Mesenchymal stem cell (in vitro differentiated cells and primary cell): ENCODE results near the gene POLR1C.
A peak's percentile ranks its signal among the peaks of the same experiment; 100 is the strongest.

Source experiments
- DNase-seq: peaks from one replicate; pipeline ENCODE4 v3.0.0-alpha.2; 2013
- H2AFZ ChIP-seq: one replicate; pipeline ENCODE4 v1.6.1; 2013; ENCODE audit warnings: low read depth, mild to moderate bottlenecking, control low read depth, inconsistent platforms, low read length, moderate library complexity
- H2AK5ac ChIP-seq: 2 replicates; pipeline ENCODE4 v1.6.1; 2013; ENCODE audit warnings: low read length, moderate library complexity, mild to moderate bottlenecking, inconsistent platforms; ENCODE audit not compliant: severe bottlenecking
- H2BK120ac ChIP-seq: one replicate; pipeline ENCODE4 v1.6.1; 2013; ENCODE audit warnings: low read depth, mild to moderate bottlenecking, inconsistent platforms, low read length, moderate library complexity
- H2BK12ac ChIP-seq, 2 experiments: one replicate each; pipeline ENCODE4 v1.6.1; 2013; ENCODE audit warnings: inconsistent platforms in 2 of 2, low read length in 2 of 2, mild to moderate bottlenecking in 2 of 2, moderate library complexity in 2 of 2, control low read depth in 1 of 2
- H2BK15ac ChIP-seq: one replicate; pipeline ENCODE4 v1.6.1; 2013; ENCODE audit warnings: mild to moderate bottlenecking, low read depth, inconsistent platforms; ENCODE audit not compliant: poor library complexity, severe bottlenecking
- H2BK5ac ChIP-seq: 2 replicates; pipeline ENCODE4 v1.6.1; 2013; ENCODE audit warnings: low read depth, mild to moderate bottlenecking, low read length, control low read depth, inconsistent platforms; ENCODE audit not compliant: poor library complexity, severe bottlenecking
- H3K14ac ChIP-seq, 2 experiments: one replicate each; pipeline ENCODE4 v1.6.1; 2013; ENCODE audit warnings: inconsistent platforms in 2 of 2, low read length in 2 of 2, control low read depth in 1 of 2, mild to moderate bottlenecking in 1 of 2, moderate library complexity in 1 of 2
- H3K18ac ChIP-seq, 2 experiments: one replicate each; pipeline ENCODE4 v1.6.1; 2013; ENCODE audit warnings: inconsistent platforms in 2 of 2, low read length in 2 of 2, control low read depth in 1 of 2, low read depth in 1 of 2, mild to moderate bottlenecking in 1 of 2
- H3K23ac ChIP-seq, 2 experiments: one replicate each; pipeline ENCODE4 v1.6.1; 2013; ENCODE audit warnings: inconsistent platforms in 2 of 2, low read length in 2 of 2, mild to moderate bottlenecking in 2 of 2, moderate library complexity in 2 of 2, control low read depth in 1 of 2
- H3K27ac ChIP-seq: 2 replicates; pipeline ENCODE4 v1.5.1; 2013; ENCODE audit warnings: mild to moderate bottlenecking, moderate library complexity, low read length, control low read depth, inconsistent platforms; ENCODE audit not compliant: poor library complexity, severe bottlenecking
- H3K27me3 ChIP-seq, 2 experiments: 2 replicates each; pipeline versions ENCODE4 v1.6.1 to v1.7.0; 2013; ENCODE audit warnings: low read length in 2 of 2, mild to moderate bottlenecking in 2 of 2, moderate library complexity in 2 of 2, control low read depth in 1 of 2, inconsistent platforms in 1 of 2; ENCODE audit not compliant: control insufficient read depth in 1 of 2, insufficient read depth in 1 of 2
- H3K36me3 ChIP-seq, 2 experiments: 2 replicates each; pipeline versions ENCODE4 v1.6.1 to v1.7.0; 2013; ENCODE audit warnings: low read length in 2 of 2, control low read depth in 1 of 2, inconsistent platforms in 1 of 2, low read depth in 1 of 2, mild to moderate bottlenecking in 1 of 2; ENCODE audit not compliant: insufficient read depth in 2 of 2, control insufficient read depth in 1 of 2
- H3K4ac ChIP-seq, 2 experiments: one replicate each; pipeline ENCODE4 v1.6.1; 2013; ENCODE audit warnings: inconsistent platforms in 2 of 2, low read length in 2 of 2, mild to moderate bottlenecking in 2 of 2, moderate library complexity in 2 of 2, control low read depth in 1 of 2, low read depth in 1 of 2
- H3K4me1 ChIP-seq: 2 replicates; pipeline ENCODE4 v1.6.1; 2013; ENCODE audit warnings: low read depth, low read length, control low read depth; ENCODE audit not compliant: control insufficient read depth, insufficient read depth
- H3K4me2 ChIP-seq: 2 replicates; pipeline ENCODE4 v1.6.1; 2013; ENCODE audit warnings: low read length, mild to moderate bottlenecking, inconsistent platforms; ENCODE audit not compliant: poor library complexity, severe bottlenecking
- H3K4me3 ChIP-seq, 2 experiments: 2 replicates each; pipeline versions ENCODE4 v1.5.1 to v1.7.0; 2013; ENCODE audit warnings: low read length in 2 of 2, mild to moderate bottlenecking in 2 of 2, control low read depth in 1 of 2, low read depth in 1 of 2; ENCODE audit not compliant: insufficient read depth in 1 of 2
- H3K79me1 ChIP-seq: replicated peaks from 2 replicates; pipeline ENCODE4 v1.6.1; 2013; ENCODE audit warnings: mild to moderate bottlenecking, control low read depth, low read length, inconsistent platforms; ENCODE audit not compliant: poor library complexity, severe bottlenecking
- H3K9ac ChIP-seq: 2 replicates; pipeline ENCODE4 v1.7.0; 2013; ENCODE audit warnings: mild to moderate bottlenecking, low read length, moderate library complexity
- H3K9me3 ChIP-seq: 2 replicates; pipeline ENCODE4 v1.7.0; 2013; ENCODE audit warnings: mild to moderate bottlenecking, low read length; ENCODE audit not compliant: control insufficient read depth
- H4K8ac ChIP-seq: one replicate; pipeline ENCODE4 v1.6.1; 2013; ENCODE audit warnings: inconsistent platforms, mild to moderate bottlenecking, low read length, moderate library complexity
- H4K91ac ChIP-seq: one replicate; pipeline ENCODE4 v1.6.1; 2013; ENCODE audit warnings: mild to moderate bottlenecking, low read length, inconsistent platforms
- WGBS: methylation state at CpG from one replicate; pipeline ENCODE4 v1.1.7; 2013; ENCODE audit warnings: mixed read lengths; 5-methylcytosine and 5-hydroxymethylcytosine counted together

The POLR1C gene

GRCh38 chr6:43490523-43490939 lies 26.4 kb upstream of the POLR1C start:
- Histone ChIP-seq H2BK12ac (no peak overlapping the region), H3K9me3 (no peaks in the 10 kb centered on the region), H3K4me1 (peaks cover 16% of the 10 kb centered on the region)

GRCh38 chr6:43491750-43492661 lies 24.9 kb upstream of the POLR1C start:
- Histone ChIP-seq H3K27me3 (no peaks in the 10 kb centered on the region), H3K4me1 (peaks cover 31% of the 10 kb centered on the region), H3K14ac (no peak overlapping the region), H3K23ac (no peak overlapping the region), H3K27ac (no peak overlapping the region), H3K4me3 (peak overlapping the region in 1 of 2 experiments; percentile 46), H2BK12ac (no peak overlapping the region), H2AK5ac (no peak overlapping the region), H3K9ac (peak overlapping the region; percentile 49), H3K9me3 (no peaks in the 10 kb centered on the region), H2BK120ac (no peak overlapping the region), H2BK15ac (no peak overlapping the region), H3K36me3 (peaks cover 0 to 22% of the 10 kb centered on the region in 2 experiments), H2AFZ (no peak overlapping the region), H3K18ac (no peak overlapping the region), H2BK5ac (no peak overlapping the region), H4K8ac (no peak overlapping the region), H3K4ac (no peak overlapping the region), H4K91ac (no peak overlapping the region), H3K79me1 (peaks cover 24% of the 10 kb centered on the region), H3K4me2 (no peak overlapping the region)
- WGBS = 89% methylated on average over 9 of the region's 10 CpGs
- DNase-seq = no peak

More at GRCh38 chr6:43490523-43490939, 26.4 kb upstream of the POLR1C start:
- Histone ChIP-seq H3K4me2 (no peak overlapping the region), H3K23ac (no peak overlapping the region), H3K79me1 (peaks cover 28% of the 10 kb centered on the region), H3K36me3 (peaks cover 0 to 22% of the 10 kb centered on the region in 2 experiments), H4K91ac (no peak overlapping the region), H3K18ac (no peak overlapping the region), H3K4ac (no peak overlapping the region), H2BK120ac (no peak overlapping the region), H2BK15ac (no peak overlapping the region), H3K4me3 (no peak overlapping the region), H4K8ac (no peak overlapping the region), H3K9ac (no peak overlapping the region), H3K27ac (no peak overlapping the region), H2AK5ac (no peak overlapping the region), H3K27me3 (no peaks in the 10 kb centered on the region), H2AFZ (no peak overlapping the region), H2BK5ac (no peak overlapping the region), H3K14ac (no peak overlapping the region)
- WGBS = 89% methylated on average over 6 of the region's 6 CpGs
- DNase-seq = no peak

GRCh38 chr6:43492673-43493072 lies 24.2 kb upstream of the POLR1C start:
- DNase-seq = no peak

GRCh38 chr6:43493230-43493629 lies 23.7 kb upstream of the POLR1C start:
- no peak overlapping the region for H3K9ac ChIP-seq
- no peak overlapping the region for H2BK12ac ChIP-seq
- no peak overlapping the region for H4K8ac ChIP-seq
- no peak overlapping the region for H2BK15ac ChIP-seq
- peaks cover 36% of the 10 kb centered on the region for H3K4me1 ChIP-seq
- no peak overlapping the region for H2BK120ac ChIP-seq
- no peaks in the 10 kb centered on the region for H3K27me3 ChIP-seq
- no peak overlapping the region for H3K4me2 ChIP-seq
- H3K36me3 ChIP-seq = peaks cover 9 to 30% of the 10 kb centered on the region in 2 experiments
- no peak overlapping the region for H3K4me3 ChIP-seq
- H3K9me3 ChIP-seq = no peaks in the 10 kb centered on the region
- H2AK5ac ChIP-seq = no peak overlapping the region
- no peak overlapping the region for H3K4ac ChIP-seq
- H2BK5ac ChIP-seq = no peak overlapping the region
- WGBS = 66% methylated on average over 2 of the region's 2 CpGs
- H3K14ac ChIP-seq = no peak overlapping the region
- no peak for DNase-seq
- H4K91ac ChIP-seq = no peak overlapping the region
- no peak overlapping the region for H3K23ac ChIP-seq
- H3K79me1 ChIP-seq = peaks cover 27% of the 10 kb centered on the region
- H3K18ac ChIP-seq = no peak overlapping the region
- H3K27ac ChIP-seq = no peak overlapping the region
- H2AFZ ChIP-seq = no peak overlapping the region

More at GRCh38 chr6:43492673-43493072, 24.2 kb upstream of the POLR1C start:
- Histone ChIP-seq H2AK5ac (no peak overlapping the region), H2BK120ac (no peak overlapping the region), H3K9me3 (no peaks in the 10 kb centered on the region), H3K18ac (no peak overlapping the region), H2BK5ac (no peak overlapping the region), H3K4me1 (peaks cover 34% of the 10 kb centered on the region), H3K79me1 (peaks cover 26% of the 10 kb centered on the region), H3K23ac (no peak overlapping the region), H3K9ac (no peak overlapping the region), H4K8ac (no peak overlapping the region), H2AFZ (no peak overlapping the region), H3K27me3 (no peaks in the 10 kb centered on the region), H3K4me3 (peak overlapping the region in 1 of 2 experiments; percentile 15), H3K4ac (no peak overlapping the region), H2BK12ac (no peak overlapping the region), H2BK15ac (no peak overlapping the region), H3K27ac (no peak overlapping the region), H3K14ac (no peak overlapping the region), H3K4me2 (no peak overlapping the region), H3K36me3 (peaks cover 4 to 26% of the 10 kb centered on the region in 2 experiments), H4K91ac (no peak overlapping the region)
- 94% methylated on average over 3 of the region's 3 CpGs for WGBS
